Right lobe of liver (tissue), 6 donors: ENCODE results near the gene BPIFB1. TPM values are rescaled to one million over a fixed set of nuclear protein-coding genes. Genes with fewer than 3 reads are reported as not detected.

Source experiments
- ATAC-seq, 4 donors: fragments of 200-7000 bp; cut with Tn5 transposase; one replicate each; pipeline ENCODE4 v1.9.1; 2020; ENCODE audit warnings: mild to moderate bottlenecking in 4 of 4, moderate library complexity in 4 of 4
- DNase-seq, 3 donors: peaks; one replicate each; pipeline ENCODE4 v3.0.0-alpha.2; 2020
- H3K27ac ChIP-seq, 3 donors: fragments of 200-600 bp; one replicate each; pipeline ENCODE4 v1.8.0; 2022
- H3K27me3 ChIP-seq, 2 donors: fragments of 200-600 bp; one replicate each; pipeline ENCODE4 v1.8.0; 2022
- H3K36me3 ChIP-seq, 4 donors: fragments of 200-600 bp; sonication (generic) in 1 of 4; one replicate each; pipeline versions ENCODE4 v1.5.1 to v1.8.0; 2017 to 2022; ENCODE audit warnings: control low read depth in 1 of 4
- H3K4me1 ChIP-seq, 4 donors: fragments of 200-600 bp; sonication (generic) in 1 of 4; one replicate each; pipeline versions ENCODE4 v1.5.1 to v1.8.0; 2017 to 2022; ENCODE audit warnings: control low read depth in 1 of 4
- H3K4me3 ChIP-seq, 3 donors: fragments of 200-600 bp; one replicate each; pipeline ENCODE4 v1.8.0; 2022
- H3K9me3 ChIP-seq, 4 donors: fragments of 200-600 bp; sonication (generic) in 1 of 4; one replicate each; pipeline versions ENCODE4 v1.5.1 to v1.8.0; 2017 to 2022; ENCODE audit warnings: control low read depth in 1 of 4
- CTCF ChIP-seq, 4 donors: fragments of 200-600 bp in 3 of 4; fragments of 450-650 bp in 1 of 4; IDR thresholded peaks; one replicate each; pipeline versions ENCODE4 v1.5.1 to v1.8.0; 2016 to 2022; ENCODE audit warnings: antibody characterized with exemption in 4 of 4, mild to moderate bottlenecking in 2 of 4
- POLR2A ChIP-seq: fragments of 450-650 bp; IDR thresholded peaks from one replicate; pipeline ENCODE4 v1.6.1; 2017; ENCODE audit warnings: antibody characterized with exemption, mild to moderate bottlenecking
- WGBS: methylation state at CpG from one replicate; pipeline ENCODE4 v1.1.6; 2018; ENCODE audit warnings: low coverage, low lambda C conversion rate; ENCODE audit not compliant: insufficient coverage; ENCODE audit errors: missing lambda C conversion rate; 5-methylcytosine and 5-hydroxymethylcytosine counted together
- intact Hi-C, 2 donors: fragments of 100-400 bp; cut with DNase I; formaldehyde crosslinking; loops; one replicate each; pipeline versions ENCODE4 v1.11.2 to v1.14.1; 2022
- total RNA-seq, 6 experiments: library from RNA; depleted of rRNA in 2 of 6; stranded (reverse); fragments of >200 nt in 2 of 6; fragmentation: NEBNext Ultra II Directional in 3 of 6; extraction: Animal tissue kit (Norgen Biotek cat#: 25700) in 3 of 6; gene quantifications; one replicate each; pipeline versions ENCODE4 v1.1.0 to v1.2.4, GENCODE V29; 2016 to 2023
- donor health status: DM: no; HTN: yes; CAD: no.
- donor health status: DM: no; HTN: no; CAD: no.
- donor health status: DM: no; HTN: no; CAD: no.
- donor health status: DM: no; HTN: yes; CAD: no.
- donor health status: DM: no; HTN: yes; CAD: no.

BPIFB1 gene
- total RNA-seq, 6 experiments from 2014 or later, result not detected

GRCh38 chr20:33261465-33261864, 21.5 kb upstream of the BPIFB1 start:
- Histone ChIP-seq H3K4me3 (no peak overlapping the region), H3K36me3 (no peaks in the 10 kb centered on the region), H3K9me3 (no peaks in the 10 kb centered on the region), H3K27ac (no peak overlapping the region), H3K27me3 (no peaks in the 10 kb centered on the region), H3K4me1 (no peaks in the 10 kb centered on the region)
- no peak for DNase-seq
- WGBS, result 71% methylated on average over 3 of the region's 4 CpGs
- intact Hi-C loops, result no loop called here
- TF ChIP-seq POLR2A, result no peak
- no peak for TF ChIP-seq CTCF (IDR thresholded peaks at IDR 0.05)
- no peak for ATAC-seq

- Histone ChIP-seq H3K4me3 (no peak overlapping the region), H3K4me1 (no peaks in the 10 kb centered on the region), H3K9me3 (no peaks in the 10 kb centered on the region), H3K27me3 (no peaks in the 10 kb centered on the region), H3K36me3 (no peaks in the 10 kb centered on the region), H3K27ac (no peak overlapping the region)
- peak; percentile 56 to 69 (median 66) for ATAC-seq
- WGBS, result 12% methylated on average over 5 of the region's 5 CpGs
- DNase-seq, result no peak
- intact Hi-C loops, result no loop called here
- TF ChIP-seq POLR2A (no peak), CTCF (IDR thresholded peaks at IDR 0.05) (peak; percentile 23 to 49 (median 40))
Measured at GRCh38 chr20:33262658-33263065, 20.4 kb upstream of the BPIFB1 start.

- Histone ChIP-seq H3K27ac (no peak overlapping the region), H3K4me3 (no peak overlapping the region), H3K27me3 (no peaks in the 10 kb centered on the region), H3K9me3 (no peaks in the 10 kb centered on the region), H3K36me3 (no peaks in the 10 kb centered on the region), H3K4me1 (no peaks in the 10 kb centered on the region)
- TF ChIP-seq POLR2A (no peak), CTCF (IDR thresholded peaks at IDR 0.05) (no peak)
- 56% methylated on average over 2 of the region's 5 CpGs for WGBS
- DNase-seq (no peak), ATAC-seq (no peak)
- intact Hi-C loops, result no loop called here
Measured at GRCh38 chr20:33263784-33264183, 19.2 kb upstream of the BPIFB1 start.

- ATAC-seq (no peak), DNase-seq (no peak)
- no peaks in the 10 kb centered on the region for H3K36me3 ChIP-seq
- H3K4me1 ChIP-seq, result no peaks in the 10 kb centered on the region
- no peaks in the 10 kb centered on the region for H3K27me3 ChIP-seq
- no peak overlapping the region for H3K4me3 ChIP-seq
- intact Hi-C loops, result no loop called here
- H3K27ac ChIP-seq, result no peak overlapping the region
- WGBS, result 42% methylated on average over 2 of the region's 3 CpGs
- H3K9me3 ChIP-seq, result no peaks in the 10 kb centered on the region
- TF ChIP-seq POLR2A (no peak), CTCF (IDR thresholded peaks at IDR 0.05) (no peak)
Measured at GRCh38 chr20:33267701-33268100, 15.3 kb upstream of the BPIFB1 start.
